MCF 10A (cell line): Measurements from ENCODE around the gene ARHGAP24. TPM values are rescaled to one million over a fixed set of nuclear protein-coding genes. Genes with fewer than 3 reads are reported as not detected.

Source experiments
- BruUV-seq: library from RNA; stranded (reverse); fragments of 400-500 nt; replicated peaks from 2 replicates; lab custom pipeline; 2021; lab: Mats Ljungman, UMichigan
- CTCF ChIA-PET: fragments of 300-600 bp; sonication (Branson Sonifier 250); formaldehyde crosslinking; extraction: SDS; loops from one replicate; lab custom pipeline; 2021; ENCODE audit warnings: antibody characterized with exemption, inconsistent platforms; lab: Yijun Ruan, JAX
- POLR2A ChIA-PET: fragments of 300-600, 350-650 bp; sonication (Branson Sonifier 250); formaldehyde crosslinking; extraction: SDS; loops from one replicate; lab custom pipeline; 2020; ENCODE audit warnings: antibody characterized with exemption, inconsistent platforms; lab: Yijun Ruan, JAX
- DNase-seq: peaks from one replicate; pipeline ENCODE4 v3.0.0-alpha.2; 2018; ENCODE audit not compliant: unreplicated experiment
- H3K27ac Mint-ChIP-seq: one replicate; pipeline ENCODE4 v1.8.0; 2022; ENCODE audit warnings: mild to moderate bottlenecking, low read depth, mixed read lengths; ENCODE audit not compliant: unreplicated experiment
- H3K27me3 Mint-ChIP-seq: one replicate; pipeline ENCODE4 v1.8.0; 2022; ENCODE audit warnings: mixed read lengths; ENCODE audit not compliant: insufficient read depth, unreplicated experiment
- H3K36me3 Mint-ChIP-seq: one replicate; pipeline ENCODE4 v1.8.0; 2022; ENCODE audit warnings: mild to moderate bottlenecking, moderate library complexity, mixed read lengths; ENCODE audit not compliant: insufficient read depth, unreplicated experiment
- H3K4me1 Mint-ChIP-seq: one replicate; pipeline ENCODE4 v1.8.0; 2022; ENCODE audit warnings: mixed read lengths; ENCODE audit not compliant: insufficient read depth, unreplicated experiment
- H3K4me3 Mint-ChIP-seq: one replicate; pipeline ENCODE4 v1.8.0; 2022; ENCODE audit warnings: mild to moderate bottlenecking, moderate library complexity, mixed read lengths; ENCODE audit not compliant: unreplicated experiment
- H3K9me3 Mint-ChIP-seq: one replicate; pipeline ENCODE4 v1.8.0; 2022; ENCODE audit warnings: mixed read lengths; ENCODE audit not compliant: unreplicated experiment
- intact Hi-C: fragments of 100-400 bp; cut with micrococcal nuclease; formaldehyde crosslinking; loops from 2 replicates; pipeline ENCODE4 v1.14.1; 2022
- total RNA-seq: library from RNA; stranded (reverse); gene quantifications from 2 replicates; pipeline ENCODE4 v1.2.3, GENCODE V29; 2022
- TF ChIP-seq, protein P1 (sequence below): fragments of 200-600 bp; IDR thresholded peaks from one replicate; pipeline ENCODE4 v1.8.0; 2022; ENCODE audit warnings: antibody characterized with exemption, mild to moderate bottlenecking; ENCODE audit not compliant: unreplicated experiment

The ARHGAP24 gene
- total RNA-seq, 1 experiment from 2014 or later: 2.6 TPM

GRCh38 chr4:85717351-85717750 is 242.4 kb downstream of the ARHGAP24 start:
- Mint-ChIP-seq H3K9me3 (no peaks in the 10 kb centered on the region), H3K27ac (no peak overlapping the region), H3K36me3 (no peaks in the 10 kb centered on the region), H3K4me3 (no peak overlapping the region), H3K4me1 (peaks cover 20% of the 10 kb centered on the region), H3K27me3 (no peaks in the 10 kb centered on the region)
- TF ChIP-seq, protein P1, sequence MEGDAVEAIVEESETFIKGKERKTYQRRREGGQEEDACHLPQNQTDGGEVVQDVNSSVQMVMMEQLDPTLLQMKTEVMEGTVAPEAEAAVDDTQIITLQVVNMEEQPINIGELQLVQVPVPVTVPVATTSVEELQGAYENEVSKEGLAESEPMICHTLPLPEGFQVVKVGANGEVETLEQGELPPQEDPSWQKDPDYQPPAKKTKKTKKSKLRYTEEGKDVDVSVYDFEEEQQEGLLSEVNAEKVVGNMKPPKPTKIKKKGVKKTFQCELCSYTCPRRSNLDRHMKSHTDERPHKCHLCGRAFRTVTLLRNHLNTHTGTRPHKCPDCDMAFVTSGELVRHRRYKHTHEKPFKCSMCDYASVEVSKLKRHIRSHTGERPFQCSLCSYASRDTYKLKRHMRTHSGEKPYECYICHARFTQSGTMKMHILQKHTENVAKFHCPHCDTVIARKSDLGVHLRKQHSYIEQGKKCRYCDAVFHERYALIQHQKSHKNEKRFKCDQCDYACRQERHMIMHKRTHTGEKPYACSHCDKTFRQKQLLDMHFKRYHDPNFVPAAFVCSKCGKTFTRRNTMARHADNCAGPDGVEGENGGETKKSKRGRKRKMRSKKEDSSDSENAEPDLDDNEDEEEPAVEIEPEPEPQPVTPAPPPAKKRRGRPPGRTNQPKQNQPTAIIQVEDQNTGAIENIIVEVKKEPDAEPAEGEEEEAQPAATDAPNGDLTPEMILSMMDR: no peak
- intact Hi-C loops: no loop called here
- ChIA-PET POLR2A (interaction anchor here (0.5 to 1.6 kb wide), 3 partner anchors 30 to 574 kb away, joined by 3 read pairs; no protein-coding TSS in a partner anchor), CTCF (no interaction called here)
- no peak for DNase-seq
- no TSS peak for BruUV-seq

DNA sequence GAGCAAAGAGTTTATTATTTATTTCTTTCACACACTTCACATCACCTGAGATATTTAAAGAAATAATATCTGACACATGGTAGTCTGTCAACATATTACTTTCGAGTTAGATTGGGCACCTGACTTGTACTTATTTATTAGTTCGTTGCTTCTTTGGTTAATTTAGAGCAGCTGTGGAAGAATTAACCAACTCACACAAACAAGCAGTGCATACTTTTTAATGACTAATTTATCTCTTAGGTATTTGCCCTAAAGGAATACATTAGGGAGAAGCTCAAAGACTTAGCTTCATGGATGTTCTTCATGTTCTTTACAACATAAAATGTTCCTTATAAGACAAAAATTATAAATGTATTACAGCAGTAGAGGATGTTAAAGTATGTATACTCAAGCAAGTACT is 242.9 kb downstream of the ARHGAP24 start:
- intact Hi-C loops: no loop called here
- no peaks in the 10 kb centered on the region for H3K36me3 Mint-ChIP-seq
- TF ChIP-seq, protein P1: no peak
- ChIA-PET CTCF (interaction anchor here (0.5 kb wide), 1 partner anchor 35 kb away, joined by 3 read pairs; no protein-coding TSS in a partner anchor), POLR2A (interaction anchor here (0.5 to 1.6 kb wide), 4 partner anchors 21 to 590 kb away, joined by 3 to 4 read pairs (median 3); no protein-coding TSS in a partner anchor)
- DNase-seq: no peak
- H3K4me1 Mint-ChIP-seq: peaks cover 20% of the 10 kb centered on the region
- H3K27me3 Mint-ChIP-seq: no peaks in the 10 kb centered on the region
- H3K27ac Mint-ChIP-seq: no peak overlapping the region
- H3K4me3 Mint-ChIP-seq: no peak overlapping the region
- no TSS peak for BruUV-seq
- no peaks in the 10 kb centered on the region for H3K9me3 Mint-ChIP-seq

- Mint-ChIP-seq H3K27me3 (no peaks in the 10 kb centered on the region), H3K36me3 (no peaks in the 10 kb centered on the region), H3K9me3 (no peaks in the 10 kb centered on the region), H3K4me3 (no peak overlapping the region), H3K27ac (no peak overlapping the region), H3K4me1 (peaks cover 32% of the 10 kb centered on the region)
- ChIA-PET POLR2A (interaction anchor here (0.9 to 1.6 kb wide), 3 partner anchors 20 to 221 kb away, joined by 3 to 4 read pairs (median 3); no protein-coding TSS in a partner anchor), CTCF (interaction anchor here (0.9 to 1.2 kb wide), 2 partner anchors 27 to 573 kb away, joined by 3 to 4 read pairs; no protein-coding TSS in a partner anchor)
- peak; percentile 72 for DNase-seq
- BruUV-seq: no TSS peak
- intact Hi-C loops: no loop called here
- TF ChIP-seq, protein P1: no peak
Observed at GRCh38 chr4:85720735-85721134, 245.8 kb downstream of the ARHGAP24 start.

- H3K9me3 Mint-ChIP-seq: no peaks in the 10 kb centered on the region
- no TSS peak for BruUV-seq
- POLR2A ChIA-PET: interaction anchor here (1.3 kb wide), 1 partner anchor 9 kb away, joined by 3 read pairs; no protein-coding TSS in a partner anchor
- H3K4me1 Mint-ChIP-seq: peaks cover 31% of the 10 kb centered on the region
- no peak overlapping the region for H3K4me3 Mint-ChIP-seq
- no peaks in the 10 kb centered on the region for H3K27me3 Mint-ChIP-seq
- TF ChIP-seq, protein P1: no peak
- no peaks in the 10 kb centered on the region for H3K36me3 Mint-ChIP-seq
- intact Hi-C loops: no loop called here
- DNase-seq: no peak
- CTCF ChIA-PET: no interaction called here
- no peak overlapping the region for H3K27ac Mint-ChIP-seq
Observed at GRCh38 chr4:85722401-85722800, 247.5 kb downstream of the ARHGAP24 start.
